SJCRH30 (cell line): ENCODE results near the gene FOLR1. TPM values are rescaled to one million over a fixed set of nuclear protein-coding genes. Genes with fewer than 3 reads are reported as not detected.
A peak's percentile ranks its signal among the peaks of the same experiment; 100 is the strongest.

Experiments used
- DNase-seq, 2 experiments: peaks; one replicate each; pipeline ENCODE4 v3.0.0-alpha.2; 2015 to 2020
- H3K27ac ChIP-seq: fragments of 250-450 bp; sonication (Bioruptor Pico); 2 replicates; pipeline ENCODE4 v1.5.1; 2020; ENCODE audit warnings: mild to moderate bottlenecking, moderate library complexity
- H3K27me3 ChIP-seq: fragments of 250-450 bp; sonication (Bioruptor Pico); 2 replicates; pipeline ENCODE4 v1.5.1; 2020; ENCODE audit warnings: mild to moderate bottlenecking, moderate library complexity
- H3K36me3 ChIP-seq: fragments of 250-450 bp; sonication (Bioruptor Pico); 2 replicates; pipeline ENCODE4 v1.5.1; 2020; ENCODE audit warnings: mild to moderate bottlenecking, moderate library complexity
- H3K4me1 ChIP-seq: fragments of 250-450 bp; sonication (Bioruptor Pico); 2 replicates; pipeline ENCODE4 v1.5.1; 2020; ENCODE audit warnings: mild to moderate bottlenecking, moderate library complexity
- H3K4me3 ChIP-seq: fragments of 250-450 bp; sonication (Bioruptor Pico); 2 replicates; pipeline ENCODE4 v1.5.1; 2020; ENCODE audit warnings: mild to moderate bottlenecking, moderate library complexity
- H3K9me3 ChIP-seq: fragments of 250-450 bp; sonication (Bioruptor Pico); replicated peaks from 2 replicates; pipeline ENCODE4 v1.5.1; 2020; ENCODE audit warnings: mild to moderate bottlenecking, moderate library complexity
- total RNA-seq: library from RNA; depleted of rRNA; stranded (reverse); fragments of >200 nt; shearing (Covaris generic); gene quantifications from 2 replicates; pipeline ENCODE4 v1.2.3, GENCODE V29; 2014

Gene FOLR1
- total RNA-seq, 1 experiment from 2014 or later = 0.77 TPM

DNA sequence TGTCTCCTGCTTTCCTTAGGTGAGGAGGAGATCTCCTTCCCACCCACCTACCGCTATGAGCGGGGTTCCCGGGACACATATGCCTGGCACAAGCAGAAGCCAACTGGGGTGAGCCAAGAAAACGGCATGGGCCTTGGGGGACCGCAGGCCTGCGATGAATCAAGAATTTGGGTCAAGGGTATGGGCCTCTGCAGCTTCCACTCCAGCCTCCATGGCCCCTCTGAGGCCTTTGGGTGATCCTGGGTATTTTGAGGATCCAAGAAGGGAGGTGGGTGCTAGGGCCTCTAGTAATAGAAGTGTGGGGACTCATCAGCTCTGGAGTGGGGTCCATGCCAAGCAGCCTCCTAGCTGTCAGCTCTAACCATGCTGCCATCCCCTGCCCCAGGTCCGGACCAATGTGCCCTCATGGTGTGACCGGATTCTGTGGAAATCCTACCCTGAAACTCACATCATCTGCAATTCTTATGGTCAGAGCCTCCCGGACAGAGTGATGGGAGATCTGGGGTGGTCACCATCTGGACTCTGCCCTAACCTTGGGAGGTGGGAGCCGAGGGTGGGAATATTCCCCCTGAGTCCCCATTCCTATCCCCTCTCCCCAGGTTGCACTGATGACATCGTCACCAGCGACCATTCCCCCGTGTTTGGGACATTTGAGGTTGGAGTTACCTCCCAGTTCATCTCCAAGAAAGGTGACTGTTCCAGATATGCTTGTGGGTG, 41.3 kb downstream of the FOLR1 start:
- Histone ChIP-seq H3K4me3 (no peak overlapping the region), H3K36me3 (peaks cover 94% of the 10 kb centered on the region), H3K9me3 (no peaks in the 10 kb centered on the region), H3K4me1 (peaks cover under 1% of the 10 kb centered on the region), H3K27me3 (no peaks in the 10 kb centered on the region), H3K27ac (no peak overlapping the region)
- DNase-seq = no peak

DNA sequence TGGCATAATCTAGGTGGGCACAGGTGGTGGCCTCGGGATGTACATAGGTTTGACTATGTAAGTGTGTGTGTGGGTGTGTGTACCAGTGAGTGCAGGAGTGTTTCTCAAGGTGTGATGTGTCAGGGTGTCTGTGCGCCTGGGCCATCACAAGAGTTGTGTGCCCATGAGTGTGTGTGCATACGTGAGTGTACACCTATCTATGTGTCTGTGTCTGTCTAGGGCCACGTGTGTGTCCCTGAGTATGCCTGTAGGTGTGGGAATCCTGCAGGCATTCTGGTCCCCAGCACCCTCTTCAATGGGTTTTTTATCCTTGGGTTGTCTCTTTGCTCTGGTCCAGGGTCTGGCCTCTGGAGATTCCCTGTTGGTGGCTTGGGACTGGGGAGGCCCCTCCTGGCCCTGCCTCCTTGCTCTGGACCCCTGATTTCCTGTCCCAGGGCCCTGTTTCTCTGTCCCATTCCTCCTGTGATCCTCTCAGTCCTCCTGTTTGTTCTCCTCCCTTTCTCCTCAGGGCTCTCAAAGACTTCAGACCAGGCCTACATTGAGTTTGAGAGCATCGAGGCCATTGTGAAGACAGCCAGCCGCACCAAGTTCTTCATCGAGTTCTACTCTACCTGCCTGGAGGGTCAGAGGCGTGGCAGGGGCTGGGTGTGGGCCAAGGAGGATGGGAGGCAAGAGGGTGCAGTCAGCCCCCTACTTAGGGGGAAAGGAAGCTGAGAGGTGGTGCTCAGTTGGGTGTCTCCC, 42.0 kb downstream of the FOLR1 start:
- no peaks in the 10 kb centered on the region for H3K4me1 ChIP-seq
- no peak overlapping the region for H3K4me3 ChIP-seq
- peaks cover 93% of the 10 kb centered on the region for H3K36me3 ChIP-seq
- no peaks in the 10 kb centered on the region for H3K27me3 ChIP-seq
- no peaks in the 10 kb centered on the region for H3K9me3 ChIP-seq
- no peak overlapping the region for H3K27ac ChIP-seq
- no peak for DNase-seq

DNA sequence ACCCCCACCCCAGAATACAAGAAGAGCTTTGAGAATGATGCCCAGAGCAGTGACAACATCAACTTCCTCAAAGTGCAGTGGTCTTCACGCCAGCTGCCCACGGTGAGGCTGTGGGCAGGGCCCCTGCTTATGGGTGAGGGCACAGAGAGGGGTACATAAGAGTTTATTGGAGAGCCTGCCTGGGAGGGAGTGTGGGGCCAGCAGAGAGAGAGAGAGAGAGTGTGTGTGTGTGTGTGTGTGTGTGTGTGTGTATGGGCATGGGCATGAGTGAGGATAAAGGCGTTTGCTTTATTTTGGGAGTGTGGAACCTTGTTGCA, 42.5 kb downstream of the FOLR1 start:
- no peak for DNase-seq
- no peak overlapping the region for H3K4me3 ChIP-seq
- no peaks in the 10 kb centered on the region for H3K9me3 ChIP-seq
- no peaks in the 10 kb centered on the region for H3K4me1 ChIP-seq
- H3K27me3 ChIP-seq = no peaks in the 10 kb centered on the region
- H3K36me3 ChIP-seq = peaks cover 87% of the 10 kb centered on the region
- no peak overlapping the region for H3K27ac ChIP-seq

DNA sequence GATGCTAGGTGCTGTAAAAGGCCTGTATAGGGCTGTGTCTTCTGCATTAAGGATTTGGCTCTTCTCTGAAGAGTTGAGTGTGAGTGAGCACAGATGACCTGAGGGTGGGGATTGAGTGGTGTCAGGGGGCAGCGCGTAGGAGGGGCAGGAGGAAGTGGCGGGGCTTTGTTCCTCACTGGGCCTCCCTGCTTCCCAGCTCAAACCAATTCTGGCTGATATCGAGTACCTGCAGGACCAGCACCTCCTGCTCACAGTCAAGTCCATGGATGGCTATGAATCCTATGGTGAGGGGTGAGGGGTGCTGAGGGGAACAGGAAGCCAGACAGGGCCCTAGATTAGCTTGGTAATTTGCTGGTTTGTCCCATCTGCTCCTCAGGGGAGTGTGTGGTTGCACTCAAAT, 43.0 kb downstream of the FOLR1 start:
- DNase-seq = no peak
- H3K9me3 ChIP-seq = no peaks in the 10 kb centered on the region
- H3K36me3 ChIP-seq = peaks cover 83% of the 10 kb centered on the region
- H3K4me3 ChIP-seq = no peak overlapping the region
- H3K27me3 ChIP-seq = no peaks in the 10 kb centered on the region
- no peak overlapping the region for H3K27ac ChIP-seq
- H3K4me1 ChIP-seq = no peaks in the 10 kb centered on the region

DNA sequence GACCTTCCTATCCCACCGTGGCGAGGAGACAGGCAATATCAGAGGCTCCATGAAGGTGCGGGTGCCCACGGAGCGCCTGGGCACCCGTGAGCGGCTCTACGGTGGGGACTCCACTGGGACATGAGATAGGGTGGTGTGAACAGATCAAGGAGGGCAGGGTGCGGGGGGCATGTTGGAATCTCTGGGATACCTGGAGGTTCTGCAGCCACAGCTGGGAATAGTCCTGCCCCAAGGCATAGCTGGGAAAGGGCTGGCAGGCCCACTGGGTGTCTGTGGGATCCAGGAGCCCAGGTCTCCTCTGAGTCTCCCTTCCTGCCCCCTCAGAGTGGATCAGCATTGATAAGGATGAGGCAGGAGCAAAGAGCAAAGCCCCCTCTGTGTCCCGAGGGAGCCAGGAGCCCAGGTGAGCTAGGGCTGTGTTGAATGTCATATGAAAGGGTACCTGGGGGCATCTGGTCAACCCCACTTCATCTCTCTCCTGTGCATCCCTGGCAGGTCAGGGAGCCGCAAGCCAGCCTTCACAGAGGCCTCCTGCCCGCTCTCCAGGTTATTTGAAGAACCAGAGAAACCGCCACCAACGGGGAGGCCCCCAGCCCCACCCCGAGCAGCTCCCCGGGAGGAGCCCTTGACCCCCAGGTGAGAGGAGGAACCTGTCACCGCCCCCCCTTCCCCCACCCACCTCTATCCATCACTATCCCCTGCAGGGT, 43.6 kb downstream of the FOLR1 start:
- Histone ChIP-seq H3K4me1 (no peaks in the 10 kb centered on the region), H3K4me3 (no peak overlapping the region), H3K27me3 (no peaks in the 10 kb centered on the region), H3K36me3 (peaks cover 77% of the 10 kb centered on the region), H3K27ac (no peak overlapping the region), H3K9me3 (no peaks in the 10 kb centered on the region)
- DNase-seq = no peak

DNA sequence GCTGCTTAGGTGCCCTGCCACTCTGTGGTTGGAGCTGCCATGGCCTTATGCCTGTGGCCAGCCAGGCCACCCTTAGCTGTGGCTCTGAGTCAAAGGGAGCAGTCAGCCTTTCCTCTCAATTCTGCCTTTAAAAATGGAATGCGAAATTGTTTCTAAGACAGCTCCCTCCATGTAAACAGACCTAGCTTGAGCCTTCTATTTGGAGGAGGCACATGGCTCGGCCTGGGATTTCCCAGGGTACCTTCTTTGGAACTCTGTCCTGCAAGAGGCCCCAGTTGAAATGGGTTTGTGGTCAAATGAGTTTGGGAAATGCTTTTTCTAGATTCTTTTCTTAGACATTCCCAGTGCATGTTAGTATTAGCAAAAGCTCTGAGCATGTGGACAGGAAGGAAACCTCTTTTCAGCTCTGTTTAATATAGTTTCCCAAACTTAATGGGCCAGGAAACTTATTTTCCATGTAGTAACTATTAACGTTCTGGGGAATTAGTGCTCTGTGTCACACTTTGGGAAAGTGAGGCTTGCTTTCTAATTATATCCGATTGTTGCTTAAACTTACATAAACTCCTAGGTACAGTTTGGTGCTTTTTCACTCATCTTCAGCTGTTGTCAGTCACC, 44.2 kb downstream of the FOLR1 start:
- Histone ChIP-seq H3K27ac (no peak overlapping the region), H3K36me3 (peaks cover 70% of the 10 kb centered on the region), H3K4me3 (no peak overlapping the region), H3K9me3 (no peaks in the 10 kb centered on the region), H3K4me1 (no peaks in the 10 kb centered on the region), H3K27me3 (no peaks in the 10 kb centered on the region)
- no peak for DNase-seq

DNA sequence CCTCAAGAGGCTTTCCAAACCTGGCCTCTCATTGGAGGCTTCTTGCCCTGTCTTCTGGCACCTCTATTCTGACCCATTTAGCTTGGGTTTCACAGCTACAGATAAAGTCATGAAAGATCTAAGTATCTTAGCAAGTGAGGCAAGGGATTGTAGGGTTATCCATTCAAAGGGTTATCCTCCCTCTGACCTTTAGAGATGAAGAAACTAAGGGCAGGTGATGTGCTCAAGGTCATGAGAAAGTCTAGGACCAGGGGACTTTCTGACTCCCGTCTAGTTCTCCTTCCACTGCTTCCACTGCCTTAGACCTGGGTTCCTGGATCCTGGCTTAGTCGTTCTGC, 44.8 kb downstream of the FOLR1 start:
- Histone ChIP-seq H3K9me3 (no peaks in the 10 kb centered on the region), H3K27ac (no peak overlapping the region), H3K36me3 (peaks cover 66% of the 10 kb centered on the region), H3K27me3 (no peaks in the 10 kb centered on the region), H3K4me1 (no peaks in the 10 kb centered on the region), H3K4me3 (no peak overlapping the region)
- DNase-seq = no peak

DNA sequence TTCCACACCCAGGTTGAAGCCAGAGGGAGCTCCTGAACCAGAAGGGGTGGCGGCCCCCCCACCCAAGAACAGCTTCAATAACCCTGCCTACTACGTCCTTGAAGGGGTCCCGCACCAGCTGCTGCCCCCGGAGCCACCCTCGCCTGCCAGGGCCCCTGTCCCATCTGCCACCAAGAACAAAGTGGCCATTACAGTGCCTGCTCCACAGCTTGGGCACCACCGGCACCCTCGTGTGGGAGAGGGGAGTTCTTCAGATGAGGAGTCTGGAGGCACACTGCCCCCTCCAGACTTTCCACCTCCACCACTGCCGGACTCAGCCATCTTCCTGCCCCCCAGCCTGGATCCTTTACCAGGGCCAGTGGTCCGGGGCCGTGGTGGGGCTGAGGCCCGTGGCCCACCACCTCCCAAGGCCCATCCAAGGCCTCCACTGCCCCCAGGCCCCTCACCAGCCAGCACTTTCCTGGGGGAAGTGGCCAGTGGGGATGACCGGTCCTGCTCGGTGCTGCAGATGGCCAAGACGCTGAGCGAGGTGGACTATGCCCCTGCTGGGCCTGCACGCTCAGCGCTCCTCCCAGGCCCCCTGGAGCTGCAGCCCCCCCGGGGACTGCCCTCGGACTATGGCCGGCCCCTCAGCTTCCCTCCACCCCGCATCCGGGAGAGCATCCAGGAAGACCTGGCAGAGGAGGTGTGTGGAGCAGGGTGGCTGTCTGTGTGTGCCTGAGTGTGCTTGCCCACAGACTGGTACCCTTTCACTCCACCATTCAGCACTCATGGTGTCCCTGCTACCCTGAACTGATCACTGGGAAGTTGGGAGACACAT, 45.4 kb downstream of the FOLR1 start:
- H3K9me3 ChIP-seq = no peaks in the 10 kb centered on the region
- no peak overlapping the region for H3K4me3 ChIP-seq
- no peak for DNase-seq
- H3K4me1 ChIP-seq = no peaks in the 10 kb centered on the region
- no peaks in the 10 kb centered on the region for H3K27me3 ChIP-seq
- peaks cover 60% of the 10 kb centered on the region for H3K36me3 ChIP-seq
- no peak overlapping the region for H3K27ac ChIP-seq

DNA sequence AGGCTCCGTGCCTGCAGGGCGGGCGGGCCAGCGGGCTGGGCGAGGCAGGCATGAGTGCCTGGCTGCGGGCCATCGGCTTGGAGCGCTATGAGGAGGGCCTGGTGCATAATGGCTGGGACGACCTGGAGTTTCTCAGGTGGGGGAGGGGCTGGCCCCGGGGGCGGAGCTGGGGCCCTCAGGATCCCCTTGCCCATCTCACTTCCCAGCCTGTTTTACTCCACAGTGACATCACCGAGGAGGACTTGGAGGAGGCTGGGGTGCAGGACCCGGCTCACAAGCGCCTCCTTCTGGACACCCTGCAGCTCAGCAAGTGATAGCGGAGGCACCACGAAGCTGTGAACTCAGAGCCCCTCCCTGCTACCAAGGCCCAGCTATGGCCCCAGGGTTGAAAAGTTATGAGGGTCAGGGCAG, 46.1 kb downstream of the FOLR1 start:
- H3K27ac ChIP-seq = no peak overlapping the region
- peaks cover 53% of the 10 kb centered on the region for H3K36me3 ChIP-seq
- H3K27me3 ChIP-seq = no peaks in the 10 kb centered on the region
- H3K4me3 ChIP-seq = no peak overlapping the region
- no peaks in the 10 kb centered on the region for H3K4me1 ChIP-seq
- peak in 1 of 2 experiments; percentile 53 for DNase-seq
- H3K9me3 ChIP-seq = no peaks in the 10 kb centered on the region

DNA sequence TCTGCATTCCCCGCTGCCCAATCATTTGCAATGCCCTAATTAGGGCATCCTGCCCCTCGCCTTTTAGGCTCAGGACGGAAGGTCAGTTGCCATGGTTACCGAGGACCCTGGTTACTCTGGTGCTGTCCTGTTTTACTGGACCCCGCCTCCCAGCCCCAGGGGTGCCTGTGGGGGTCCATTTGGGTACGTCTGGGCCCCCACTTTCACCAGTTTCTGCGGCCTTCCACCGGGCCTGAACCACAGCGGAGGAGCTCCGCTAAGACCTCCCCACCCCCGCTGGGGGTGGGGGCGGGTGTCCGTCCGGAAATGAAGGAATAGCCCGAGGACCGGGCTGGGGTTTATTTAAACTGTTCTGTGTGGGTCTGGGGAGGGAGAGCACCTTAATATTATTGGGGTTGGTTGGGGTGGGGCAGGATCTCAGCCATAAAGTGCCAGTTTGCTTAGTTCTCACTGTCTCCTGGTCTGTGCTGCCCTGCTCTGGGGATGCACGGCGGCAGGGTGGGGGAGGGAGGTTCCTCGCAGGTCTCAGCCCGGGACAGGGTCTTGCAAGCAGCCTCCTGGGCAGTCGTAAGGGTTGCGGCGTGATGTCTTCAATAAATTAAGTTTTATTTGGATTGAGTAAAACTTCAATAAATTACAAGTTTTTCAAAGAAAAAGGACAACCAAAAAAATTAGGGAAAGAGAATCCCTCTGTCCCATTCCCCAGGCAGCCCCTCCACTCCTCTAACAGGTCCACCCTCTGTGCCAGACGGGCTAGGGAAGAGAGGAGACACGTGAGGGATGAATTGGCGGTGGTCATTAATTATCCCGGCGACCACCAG, 46.8 kb downstream of the FOLR1 start:
- Histone ChIP-seq H3K4me3 (no peak overlapping the region), H3K36me3 (peaks cover 46% of the 10 kb centered on the region), H3K27ac (no peak overlapping the region), H3K4me1 (no peaks in the 10 kb centered on the region), H3K27me3 (no peaks in the 10 kb centered on the region), H3K9me3 (no peaks in the 10 kb centered on the region)
- DNase-seq = no peak

DNA sequence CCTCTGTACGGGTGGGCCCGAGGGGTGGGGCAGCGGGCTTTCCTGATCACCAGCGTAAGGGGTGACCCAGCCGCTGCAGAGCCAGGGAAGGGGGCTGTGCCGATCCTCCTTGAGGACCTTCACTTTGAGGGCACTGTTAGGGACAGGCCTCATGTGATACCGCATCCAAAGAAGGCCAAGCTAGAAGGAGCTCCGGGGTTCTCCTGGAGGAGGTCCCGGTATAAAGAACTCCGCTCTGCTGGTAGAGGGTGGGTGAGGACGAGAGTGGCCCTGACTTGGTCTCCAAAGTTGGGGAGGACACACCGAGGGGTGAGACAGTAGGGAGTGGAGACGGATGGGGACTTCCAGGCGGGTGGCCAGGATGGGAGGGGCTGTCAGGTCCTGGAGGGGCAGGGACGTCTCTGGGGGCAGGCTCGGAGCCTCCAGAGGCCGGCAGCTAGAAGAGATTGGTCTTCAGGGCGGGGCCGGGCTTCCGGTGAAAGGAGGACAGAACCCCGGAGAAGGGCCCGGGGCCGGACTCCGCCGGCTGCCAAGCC, 47.4 kb downstream of the FOLR1 start:
- no peak overlapping the region for H3K4me3 ChIP-seq
- H3K36me3 ChIP-seq = peaks cover 40% of the 10 kb centered on the region
- H3K27me3 ChIP-seq = no peaks in the 10 kb centered on the region

DNA sequence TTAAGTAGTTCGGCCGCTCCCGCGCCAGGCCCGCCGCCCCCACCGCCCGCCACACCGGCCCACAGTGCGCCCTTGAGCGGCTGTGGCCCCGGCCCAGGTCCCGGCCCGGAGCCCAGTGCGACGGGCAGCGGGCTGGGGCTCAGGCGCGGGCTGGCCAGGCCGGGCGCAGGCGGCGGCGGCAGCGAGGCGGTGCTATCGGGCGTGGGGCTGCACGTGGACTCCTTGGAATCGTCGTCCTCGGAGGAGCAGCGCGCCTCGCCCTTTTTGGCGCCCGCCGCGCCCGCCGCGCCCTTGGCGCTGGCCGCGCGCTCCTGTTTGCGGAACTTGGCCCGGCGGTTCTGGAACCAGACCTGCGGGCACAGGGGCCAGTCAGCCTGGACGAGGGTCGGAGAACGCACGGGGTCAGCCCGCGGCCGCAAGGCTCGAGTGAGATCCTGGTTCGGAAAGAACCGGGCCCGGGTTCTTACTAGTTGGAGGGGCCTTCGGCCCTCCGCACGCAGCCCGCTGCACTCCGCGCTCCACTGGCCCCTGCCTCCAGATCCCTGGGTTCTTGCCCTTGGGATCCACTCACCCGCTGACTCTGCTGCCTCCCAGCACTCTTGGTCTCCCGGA, 48.0 kb downstream of the FOLR1 start:
- Histone ChIP-seq H3K9me3 (no peaks in the 10 kb centered on the region), H3K4me3 (no peak overlapping the region), H3K4me1 (no peaks in the 10 kb centered on the region), H3K36me3 (peaks cover 34% of the 10 kb centered on the region), H3K27ac (no peak overlapping the region), H3K27me3 (no peaks in the 10 kb centered on the region)
- no peak for DNase-seq

More for the DNA sequence above, 47.4 kb downstream of the FOLR1 start:
- no peaks in the 10 kb centered on the region for H3K4me1 ChIP-seq
- H3K9me3 ChIP-seq = no peaks in the 10 kb centered on the region
- no peak overlapping the region for H3K27ac ChIP-seq
- no peak for DNase-seq
